ENCODE data around the gene SORCS1.

GRCh38 chr10:106815427-106816043 is 349.0 kb downstream of the SORCS1 start:
- no peak for TF ChIP-seq ELF1 (IDR thresholded peaks at IDR 0.05)
- no peak for TF ChIP-seq CTCF (IDR thresholded peaks at IDR 0.05)
- TF ChIP-seq NFIC (IDR thresholded peaks at IDR 0.05; ENCODE audit: borderline replicate concordance): no peak
- no peak for TF ChIP-seq JUND (IDR thresholded peaks at IDR 0.05)
- TF ChIP-seq GABPA (IDR thresholded peaks at IDR 0.05; ENCODE audit: low read depth): no peak
- no peak for TF ChIP-seq RAD21 (IDR thresholded peaks at IDR 0.05; ENCODE audit: low read length)
- TF ChIP-seq POLR2AphosphoS5 (IDR thresholded peaks at IDR 0.05; ENCODE audit: low read depth, low read length): no peak
- TF ChIP-seq USF1 (IDR thresholded peaks at IDR 0.05; ENCODE audit: borderline replicate concordance, low read depth): no peak
- no peak for TF ChIP-seq SMC3 (IDR thresholded peaks at IDR 0.05; ENCODE audit: low read depth, low read length)
- no peak for TF ChIP-seq REST (IDR thresholded peaks at IDR 0.05; ENCODE audit: low read depth, low read length)
- no peak for TF ChIP-seq ZBTB33 (IDR thresholded peaks at IDR 0.05; ENCODE audit: borderline replicate concordance, low read depth)
